Esophagus muscularis mucosa (tissue), 4 donors: ENCODE results near the gene TEKTIP1. TPM values are rescaled to one million over a fixed set of nuclear protein-coding genes. Genes with fewer than 3 reads are reported as not detected.

ENCODE experiments used
- DNase-seq: peaks from one replicate; pipeline ENCODE4 v3.0.0-alpha.2; 2017; ENCODE audit errors: extremely low spot score
- H3K27ac ChIP-seq, 4 donors: fragments of 200-600 bp; sonication (generic); replicated peaks in 1 of 4; 1 replicate in 3 of 4; 2 replicates in 1 of 4; pipeline ENCODE4 v1.5.1; 2016 to 2019; ENCODE audit warnings: mild to moderate bottlenecking in 1 of 4
- H3K27me3 ChIP-seq, 4 donors: fragments of 200-600 bp; sonication (generic); one replicate each; pipeline versions ENCODE4 v1.5.1 to v1.6.0; 2016 to 2019
- H3K36me3 ChIP-seq, 4 donors: fragments of 200-600 bp; sonication (generic); one replicate each; pipeline ENCODE4 v1.5.1; 2016 to 2019
- H3K4me1 ChIP-seq, 4 donors: fragments of 200-600 bp; sonication (generic); one replicate each; pipeline ENCODE4 v1.5.1; 2016 to 2019
- H3K4me3 ChIP-seq, 4 donors: fragments of 200-600 bp; sonication (generic); 1 replicate in 2 of 4; 2 replicates in 2 of 4; pipeline ENCODE4 v1.5.1; 2016 to 2019; ENCODE audit warnings: mild to moderate bottlenecking in 4 of 4, moderate library complexity in 1 of 4
- H3K9me3 ChIP-seq, 4 donors: fragments of 200-600 bp; sonication (generic); 1 replicate in 3 of 4; 2 replicates in 1 of 4; pipeline ENCODE4 v1.5.1; 2016 to 2019
- EP300 ChIP-seq: sonication (generic); formaldehyde crosslinking; IDR thresholded peaks from one replicate; pipeline ENCODE4 v1.6.1; 2017; ENCODE audit warnings: antibody characterized with exemption
- POLR2A ChIP-seq: fragments of 450-650 bp; IDR thresholded peaks from one replicate; pipeline ENCODE4 v1.6.1; 2017; ENCODE audit warnings: antibody characterized with exemption, moderate library complexity, mild to moderate bottlenecking, low read depth
- POLR2AphosphoS5 ChIP-seq, 2 donors: sonication (generic); formaldehyde crosslinking; IDR thresholded peaks; one replicate each; pipeline ENCODE4 v1.6.1; 2017; ENCODE audit warnings: antibody characterized with exemption in 2 of 2
- WGBS: methylation state at CpG from one replicate; pipeline ENCODE4 v1.1.5; 2018; 5-methylcytosine and 5-hydroxymethylcytosine counted together
- intact Hi-C: fragments of 100-400 bp; cut with DNase I; formaldehyde crosslinking; loops from one replicate; pipeline ENCODE4 v1.15.1; 2023
- total RNA-seq, 4 donors: library from RNA; depleted of rRNA; stranded (reverse); fragments of >200 nt; gene quantifications; one replicate each; pipeline versions ENCODE4 v1.1.0 to v1.2.1, GENCODE V29; 2016
- TF ChIP-seq, protein P1 (sequence below), 3 experiments: fragments of 200-600 bp in 2 of 3; fragments of 450-650 bp in 1 of 3; sonication (generic) in 2 of 3; IDR thresholded peaks; one replicate each; pipeline ENCODE4 v1.5.1; 2017 to 2019; ENCODE audit warnings: antibody characterized with exemption in 3 of 3, mild to moderate bottlenecking in 2 of 3, moderate library complexity in 1 of 3

Gene TEKTIP1
- total RNA-seq, 4 donors from 2014 or later: not detected

DNA sequence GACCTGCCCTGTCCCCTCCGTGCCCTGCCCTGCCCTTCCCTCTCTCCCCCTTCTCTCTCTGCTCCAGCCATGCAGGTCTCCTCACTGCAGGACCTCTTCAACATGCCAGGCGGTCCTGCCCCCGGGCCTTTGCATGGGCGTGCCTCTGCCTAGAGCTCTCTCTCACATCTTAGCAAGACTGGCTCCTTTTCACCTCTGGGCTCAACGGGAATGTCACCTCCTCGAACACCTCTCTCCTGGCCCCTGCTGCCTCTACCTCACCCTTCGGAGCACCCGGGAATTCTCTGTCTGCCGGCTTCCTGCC lies 12.8 kb downstream of the TEKTIP1 start:
- H3K4me1 ChIP-seq: peaks cover 20 to 47% (median 42%) of the 10 kb centered on the region in 4 donors
- no peak overlapping the region for H3K27ac ChIP-seq

DNA sequence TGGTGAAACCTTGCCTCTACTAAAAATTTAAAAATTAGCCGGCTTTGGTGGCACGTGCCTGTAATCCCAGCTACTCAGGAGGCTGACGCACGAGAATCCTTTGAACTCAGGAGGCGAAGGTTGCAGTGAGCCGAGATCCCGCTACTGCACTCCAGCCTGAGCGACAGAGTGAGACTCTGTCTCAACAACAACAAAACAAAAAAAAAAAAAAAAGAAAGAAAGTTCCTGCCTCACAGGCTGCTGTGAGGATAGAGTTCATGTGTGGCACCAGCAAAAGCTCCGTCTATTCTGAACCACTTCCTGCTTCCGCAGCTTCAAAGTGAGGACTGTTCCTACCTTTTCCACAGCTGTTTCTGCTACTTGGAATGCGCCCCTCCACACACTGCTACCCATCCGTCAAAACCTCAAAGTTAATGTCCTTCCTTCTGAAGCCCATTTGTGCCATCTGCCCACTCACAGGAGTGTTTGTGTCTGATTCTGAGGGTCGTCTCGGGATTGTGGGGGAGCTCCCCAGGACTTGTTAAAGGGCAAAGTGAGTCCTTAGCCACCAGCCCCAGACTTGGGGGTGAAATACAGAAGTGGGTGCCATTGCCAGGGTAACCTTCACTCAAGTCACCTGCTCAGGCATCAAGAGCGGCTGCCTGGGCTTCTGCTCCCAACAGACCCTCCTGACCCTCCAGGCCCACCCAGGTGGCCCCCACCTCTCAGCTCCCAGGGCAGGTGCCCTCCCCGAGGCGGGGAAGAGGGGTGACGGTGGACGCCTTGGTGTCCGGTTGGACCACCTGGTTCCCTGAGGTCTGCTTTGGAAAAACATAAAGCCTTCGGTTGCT lies 15.5 kb downstream of the TEKTIP1 start:
- no peak overlapping the region for H3K4me3 ChIP-seq
- intact Hi-C loops: loop anchor here (5.0 kb wide), 1 partner anchor 63 kb away; no protein-coding TSS in a partner anchor
- WGBS: 72% methylated on average over 21 of the region's 21 CpGs
- no peaks in the 10 kb centered on the region for H3K27me3 ChIP-seq
- no peak for DNase-seq
- H3K9me3 ChIP-seq: no peaks in the 10 kb centered on the region
- H3K4me1 ChIP-seq: peaks cover 27 to 57% (median 55%) of the 10 kb centered on the region in 4 donors
- H3K36me3 ChIP-seq: peaks cover 0 to 11% (median 5%) of the 10 kb centered on the region in 4 donors
- H3K27ac ChIP-seq: peak overlapping the region in 2 of 4 donors; percentile 23 to 35
- TF ChIP-seq, protein P1, sequence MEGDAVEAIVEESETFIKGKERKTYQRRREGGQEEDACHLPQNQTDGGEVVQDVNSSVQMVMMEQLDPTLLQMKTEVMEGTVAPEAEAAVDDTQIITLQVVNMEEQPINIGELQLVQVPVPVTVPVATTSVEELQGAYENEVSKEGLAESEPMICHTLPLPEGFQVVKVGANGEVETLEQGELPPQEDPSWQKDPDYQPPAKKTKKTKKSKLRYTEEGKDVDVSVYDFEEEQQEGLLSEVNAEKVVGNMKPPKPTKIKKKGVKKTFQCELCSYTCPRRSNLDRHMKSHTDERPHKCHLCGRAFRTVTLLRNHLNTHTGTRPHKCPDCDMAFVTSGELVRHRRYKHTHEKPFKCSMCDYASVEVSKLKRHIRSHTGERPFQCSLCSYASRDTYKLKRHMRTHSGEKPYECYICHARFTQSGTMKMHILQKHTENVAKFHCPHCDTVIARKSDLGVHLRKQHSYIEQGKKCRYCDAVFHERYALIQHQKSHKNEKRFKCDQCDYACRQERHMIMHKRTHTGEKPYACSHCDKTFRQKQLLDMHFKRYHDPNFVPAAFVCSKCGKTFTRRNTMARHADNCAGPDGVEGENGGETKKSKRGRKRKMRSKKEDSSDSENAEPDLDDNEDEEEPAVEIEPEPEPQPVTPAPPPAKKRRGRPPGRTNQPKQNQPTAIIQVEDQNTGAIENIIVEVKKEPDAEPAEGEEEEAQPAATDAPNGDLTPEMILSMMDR (IDR thresholded peaks at IDR 0.05): no peak
- TF ChIP-seq POLR2A (no peak), EP300 (no peak), POLR2AphosphoS5 (IDR thresholded peaks at IDR 0.05) (no peak)

More for the DNA sequence above, 12.8 kb downstream of the TEKTIP1 start:
- no peak for DNase-seq
- Histone ChIP-seq H3K36me3 (peaks cover 0 to 34% (median 19%) of the 10 kb centered on the region in 4 donors), H3K4me3 (no peak overlapping the region), H3K27me3 (no peaks in the 10 kb centered on the region), H3K9me3 (no peaks in the 10 kb centered on the region)
- intact Hi-C loops: no loop called here
- 84% methylated on average over 9 of the region's 9 CpGs for WGBS
- no peak for TF ChIP-seq EP300
- TF ChIP-seq, protein P1 (IDR thresholded peaks at IDR 0.05): no peak
- TF ChIP-seq POLR2A: no peak
- no peak for TF ChIP-seq POLR2AphosphoS5 (IDR thresholded peaks at IDR 0.05)

DNA sequence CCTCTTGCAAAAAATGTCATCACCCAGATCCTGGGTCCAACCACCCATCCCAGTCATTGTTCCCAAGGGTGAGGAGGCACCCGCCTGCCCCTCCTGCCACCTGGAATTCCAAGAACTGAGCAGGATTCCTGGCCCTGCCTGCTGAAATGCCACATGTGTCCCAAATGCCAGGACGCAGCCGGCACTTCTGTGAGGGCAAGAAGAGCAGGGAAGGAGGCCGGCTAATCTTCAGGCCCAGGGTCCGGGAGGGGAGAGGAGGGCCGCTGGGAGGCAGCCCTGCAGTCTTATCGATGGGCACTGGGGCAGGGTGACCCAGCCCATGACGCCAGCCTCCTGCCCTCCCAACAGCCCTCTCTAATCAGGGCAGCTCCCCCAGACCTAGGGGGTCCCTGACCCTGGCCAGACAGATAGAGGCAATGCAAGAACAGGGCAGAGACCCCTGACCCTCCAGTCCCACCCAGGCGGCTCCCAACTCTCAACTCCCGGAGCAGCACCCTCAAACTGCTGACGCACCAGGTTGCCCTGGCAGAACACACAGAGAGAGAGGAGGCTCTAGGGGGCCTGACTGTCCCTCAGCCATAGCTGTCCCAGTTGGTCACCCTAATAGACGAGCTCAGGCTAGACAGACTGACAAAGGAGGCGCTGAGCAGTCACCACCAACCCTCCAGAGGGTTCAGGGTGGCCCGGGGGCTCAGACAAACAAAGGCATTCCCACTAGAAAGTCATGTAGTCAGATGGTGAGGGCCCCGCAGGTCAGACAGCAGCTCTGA lies 16.9 kb downstream of the TEKTIP1 start:
- TF ChIP-seq POLR2A: no peak
- TF ChIP-seq EP300: no peak
- no peak for TF ChIP-seq POLR2AphosphoS5 (IDR thresholded peaks at IDR 0.05)
- TF ChIP-seq, protein P1 (IDR thresholded peaks at IDR 0.05): no peak
- DNase-seq: no peak
- Histone ChIP-seq H3K4me1 (peaks cover 27 to 57% (median 55%) of the 10 kb centered on the region in 4 donors), H3K36me3 (peaks cover 0 to 6% (median 3%) of the 10 kb centered on the region in 4 donors), H3K27ac (peak overlapping the region in 1 of 4 donors; percentile 83), H3K4me3 (peak overlapping the region; percentile 70 to 95 (median 84)), H3K27me3 (no peaks in the 10 kb centered on the region), H3K9me3 (no peaks in the 10 kb centered on the region)
- intact Hi-C loops: loop anchor here (5.0 kb wide), 1 partner anchor 61 kb away; no protein-coding TSS in a partner anchor
- WGBS: 82% methylated on average over 12 of the region's 15 CpGs

DNA sequence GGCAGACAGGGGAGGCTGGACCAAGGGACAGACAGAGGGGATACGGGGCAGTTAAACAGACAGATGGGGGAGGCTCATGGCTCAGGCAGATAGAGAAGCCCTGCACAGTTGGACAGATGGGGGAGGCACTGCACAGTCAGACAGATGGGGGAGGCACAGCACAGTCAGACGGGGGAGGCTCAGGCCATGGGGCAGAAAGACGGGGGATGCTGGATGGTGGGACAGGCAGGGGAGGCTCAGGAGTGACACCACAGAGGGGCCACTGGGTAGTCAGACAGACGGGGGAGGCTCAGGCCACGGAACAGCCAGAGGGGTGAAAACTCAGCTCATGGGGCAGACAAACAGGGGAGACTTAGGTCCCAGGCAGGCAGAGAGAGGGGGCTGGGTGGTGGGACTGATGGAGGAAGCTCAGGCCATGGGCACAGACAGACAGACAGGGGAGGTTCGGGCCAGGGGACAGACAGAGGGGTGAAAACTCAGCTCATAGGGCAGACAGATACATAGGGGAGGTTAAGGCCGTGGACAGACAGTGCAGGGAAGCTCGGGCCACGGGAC lies 17.5 kb downstream of the TEKTIP1 start:
- H3K9me3 ChIP-seq: no peaks in the 10 kb centered on the region
- H3K4me3 ChIP-seq: peak overlapping the region; percentile 70 to 95 (median 84)
- peak overlapping the region; percentile 82 to 87 (median 84) for H3K27ac ChIP-seq
- no peak for DNase-seq
- peaks cover 27 to 57% (median 55%) of the 10 kb centered on the region in 4 donors for H3K4me1 ChIP-seq
- intact Hi-C loops: loop anchor here (5.0 kb wide), 1 partner anchor 61 kb away; no protein-coding TSS in a partner anchor
- 28% methylated on average over 9 of the region's 9 CpGs for WGBS
- TF ChIP-seq, protein P1 (IDR thresholded peaks at IDR 0.05): no peak
- TF ChIP-seq POLR2A (no peak), POLR2AphosphoS5 (IDR thresholded peaks at IDR 0.05) (no peak), EP300 (no peak)
- no peaks in the 10 kb centered on the region for H3K36me3 ChIP-seq
- no peaks in the 10 kb centered on the region for H3K27me3 ChIP-seq
